HG03159 (cell line): ENCODE measurements around the gene PIWIL4.
A peak's percentile ranks its signal among the peaks of the same experiment; 100 is the strongest.

Experiments used
- ATAC-seq: cut with Tn5 transposase; IDR thresholded peaks from one replicate; pipeline ENCODE4 v1.9.1; 2021; ENCODE audit warnings: mild to moderate bottlenecking, moderate library complexity; ENCODE audit not compliant: unreplicated experiment

Gene PIWIL4

DNA sequence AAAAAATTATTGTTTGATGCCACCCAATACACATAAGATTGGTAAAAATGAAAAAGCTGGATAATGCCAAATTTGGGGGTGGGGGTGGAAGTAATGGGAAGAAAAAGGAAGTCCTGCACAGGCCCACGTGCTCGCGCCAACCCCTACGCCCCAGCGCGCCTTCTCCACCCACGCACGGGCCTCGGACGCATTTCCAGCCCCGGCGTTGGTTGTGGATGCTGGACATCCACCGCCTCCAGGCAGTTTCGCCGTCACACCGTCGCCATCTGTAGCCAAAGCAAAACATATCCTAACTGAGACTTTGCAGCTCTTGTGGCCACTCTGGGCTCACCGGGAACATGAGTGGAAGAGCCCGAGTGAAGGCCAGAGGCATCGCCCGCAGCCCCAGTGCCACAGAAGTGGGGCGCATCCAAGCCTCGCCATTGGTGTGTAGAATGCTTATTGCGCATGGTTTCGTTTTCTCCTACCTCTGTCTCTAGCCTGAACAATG, at the start of gene PIWIL4:
PIWIL4 (plus strand) TSS at position 188 of the 490 bp plus-strand sequence; CDS start at position 339, 151 bp downstream.
- ATAC-seq: no peak

DNA sequence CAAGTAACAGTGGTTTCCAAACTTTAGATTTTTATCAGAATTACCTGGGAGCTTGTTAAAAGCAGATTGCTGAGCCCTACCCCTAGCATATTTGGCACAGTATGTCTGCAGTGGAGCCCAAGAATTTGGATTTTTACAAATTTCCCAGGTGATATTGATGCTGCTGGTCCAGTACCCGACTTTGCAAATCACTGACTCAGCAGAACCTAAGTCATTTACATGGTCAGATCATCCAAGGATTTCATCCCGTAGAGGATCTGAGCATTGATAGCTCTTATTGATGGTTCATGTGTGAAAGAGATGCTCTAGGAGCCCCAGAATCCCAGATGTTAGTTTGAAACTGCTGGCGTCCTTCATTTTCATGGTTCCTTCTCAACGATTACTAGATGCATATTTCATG, 48.9 kb upstream of the PIWIL4 start:
- ATAC-seq: no peak

DNA sequence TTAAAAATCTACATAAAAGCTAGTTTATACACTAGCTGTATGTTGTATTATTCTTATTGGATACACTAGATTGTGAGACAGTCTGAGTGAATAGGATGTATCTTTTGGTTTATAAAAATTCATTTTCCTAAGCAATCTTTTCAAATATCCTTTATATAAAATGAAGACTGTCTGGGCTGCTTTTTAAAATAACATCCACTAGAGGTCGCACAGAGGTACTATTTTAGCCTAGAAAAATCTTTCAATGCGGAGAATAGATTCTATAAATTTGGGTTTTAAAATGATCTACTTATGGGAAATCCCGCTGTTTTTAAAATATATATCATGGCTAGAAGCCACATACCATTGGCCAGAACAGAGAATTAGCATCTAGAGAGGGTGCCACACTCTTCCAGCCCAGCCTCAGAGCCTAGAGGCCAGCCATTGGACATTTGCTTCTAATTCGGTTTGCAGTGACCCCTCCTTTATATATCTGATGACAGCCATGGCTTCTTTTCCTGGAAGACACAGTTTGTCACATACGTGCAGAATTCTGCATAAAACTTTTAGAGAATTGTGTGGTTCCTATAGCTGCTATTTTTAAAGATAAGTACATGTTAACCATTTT, 47.6 kb upstream of the PIWIL4 start:
- ATAC-seq: peak; percentile 49

GRCh38 chr11:94521684-94522083, 45.5 kb upstream of the PIWIL4 start:
- no peak for ATAC-seq

DNA sequence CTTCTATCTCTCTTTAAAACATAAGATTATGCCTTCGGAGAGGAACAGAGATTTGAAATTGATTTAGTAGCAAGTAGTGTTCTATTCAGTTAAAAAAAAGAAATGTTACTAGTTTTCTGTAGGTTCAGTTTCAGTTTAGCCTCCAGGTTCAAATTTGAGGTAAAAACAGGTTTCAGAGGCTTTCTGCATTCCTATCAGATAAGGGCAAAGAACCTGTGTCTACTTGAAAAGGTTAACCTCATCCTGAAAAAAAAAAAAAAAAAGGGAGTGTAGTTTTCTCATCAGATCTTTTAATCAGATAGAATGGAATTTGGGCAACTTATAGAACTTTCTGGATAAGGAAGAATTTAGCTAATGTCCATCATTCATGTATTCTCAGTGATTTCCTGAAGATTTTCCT, 42.8 kb upstream of the PIWIL4 start:
- no peak for ATAC-seq

DNA sequence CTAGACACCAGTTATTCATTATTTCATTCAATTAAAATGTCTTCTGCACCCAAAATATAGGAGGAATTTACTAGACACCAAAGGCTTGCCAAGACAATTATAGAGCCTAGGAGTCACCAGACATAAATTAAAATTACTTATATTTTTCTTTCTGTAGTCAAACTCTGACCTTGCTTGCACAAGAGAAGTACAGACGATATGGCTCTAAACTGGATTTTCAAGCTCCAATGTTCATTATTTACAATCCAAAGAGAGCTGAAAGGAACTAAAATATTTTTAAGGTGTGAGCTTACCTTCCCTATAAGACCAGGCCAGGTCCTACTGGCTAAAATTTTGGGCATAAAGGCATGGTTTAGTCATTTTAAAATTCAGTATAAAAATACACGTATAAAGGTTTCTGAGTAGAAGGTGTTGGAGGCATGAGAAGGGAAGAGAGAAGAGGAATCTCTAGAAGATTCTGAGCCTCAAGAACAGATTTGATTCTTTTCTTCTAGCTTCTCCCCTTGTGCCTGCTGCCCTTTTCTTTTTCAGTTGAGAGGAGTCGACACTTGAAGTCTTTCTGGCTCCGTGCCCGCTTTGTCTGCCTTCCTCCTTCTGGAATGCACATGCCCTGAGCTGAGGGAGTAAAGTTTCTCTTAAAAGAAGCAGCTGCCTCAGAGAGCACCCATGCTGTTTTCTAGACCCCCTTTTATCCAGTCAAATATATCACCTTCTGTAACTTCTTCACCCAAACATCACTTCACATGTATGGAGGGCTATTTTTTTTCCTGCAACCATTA, 41.4 kb upstream of the PIWIL4 start:
- no peak for ATAC-seq

GRCh38 chr11:94526645-94527438, 40.3 kb upstream of the PIWIL4 start:
- ATAC-seq: no peak

DNA sequence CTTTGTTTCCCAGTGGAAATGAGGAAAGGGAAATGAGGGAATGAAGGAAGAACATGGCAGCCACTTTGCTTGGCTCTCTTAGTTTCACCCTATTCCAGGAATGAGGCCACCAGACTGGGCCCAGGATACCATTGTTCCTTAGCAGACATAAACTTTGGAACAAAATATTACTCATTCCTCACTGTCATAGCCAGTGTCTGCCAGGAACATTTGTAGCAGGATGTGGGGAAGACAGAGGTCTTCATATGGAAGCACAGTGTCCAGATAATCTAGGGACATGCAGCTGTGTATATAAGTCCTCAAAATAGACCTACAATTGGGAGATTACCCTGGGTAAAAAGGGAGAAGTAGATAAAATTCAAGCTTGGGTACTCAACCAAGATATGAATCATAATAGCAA, 38.6 kb upstream of the PIWIL4 start:
- ATAC-seq: no peak

DNA sequence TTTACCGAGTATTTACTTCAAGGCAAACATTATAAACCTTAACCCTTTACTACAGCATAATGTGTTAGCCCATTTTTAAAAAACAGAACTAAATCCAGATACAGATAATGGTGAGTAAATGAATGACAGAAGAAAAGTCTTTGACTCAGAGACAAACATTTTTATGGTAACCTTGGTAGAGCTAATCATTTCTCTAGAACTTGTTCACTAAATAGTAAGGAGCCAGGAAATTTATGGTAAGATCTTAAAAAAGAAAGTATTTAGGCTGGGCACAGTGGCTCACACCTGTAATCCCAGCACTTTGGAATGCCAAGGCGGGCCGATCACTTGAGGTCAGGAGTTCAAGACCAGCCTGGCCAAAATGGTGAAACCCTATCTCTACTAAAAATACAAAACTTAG, 35.0 kb upstream of the PIWIL4 start:
- no peak for ATAC-seq

DNA sequence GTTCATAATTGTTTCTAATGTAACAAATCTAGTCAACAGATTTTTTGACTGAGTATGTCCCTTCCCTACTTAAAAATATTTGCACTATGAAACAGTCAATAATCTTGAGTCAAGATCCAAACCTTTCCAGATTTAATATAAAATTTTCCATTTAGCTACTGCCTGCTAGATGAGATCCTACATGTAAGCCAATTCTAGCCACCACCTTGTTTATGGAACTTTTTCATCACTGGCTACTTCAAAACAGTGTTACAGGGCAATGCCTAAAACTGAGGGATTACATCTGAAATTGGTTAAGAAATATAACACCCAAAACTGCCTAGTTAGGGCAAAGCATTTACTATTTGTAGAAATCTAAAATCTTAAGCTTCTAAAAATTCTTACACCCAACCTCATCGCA, 34.0 kb upstream of the PIWIL4 start:
- ATAC-seq: no peak

DNA sequence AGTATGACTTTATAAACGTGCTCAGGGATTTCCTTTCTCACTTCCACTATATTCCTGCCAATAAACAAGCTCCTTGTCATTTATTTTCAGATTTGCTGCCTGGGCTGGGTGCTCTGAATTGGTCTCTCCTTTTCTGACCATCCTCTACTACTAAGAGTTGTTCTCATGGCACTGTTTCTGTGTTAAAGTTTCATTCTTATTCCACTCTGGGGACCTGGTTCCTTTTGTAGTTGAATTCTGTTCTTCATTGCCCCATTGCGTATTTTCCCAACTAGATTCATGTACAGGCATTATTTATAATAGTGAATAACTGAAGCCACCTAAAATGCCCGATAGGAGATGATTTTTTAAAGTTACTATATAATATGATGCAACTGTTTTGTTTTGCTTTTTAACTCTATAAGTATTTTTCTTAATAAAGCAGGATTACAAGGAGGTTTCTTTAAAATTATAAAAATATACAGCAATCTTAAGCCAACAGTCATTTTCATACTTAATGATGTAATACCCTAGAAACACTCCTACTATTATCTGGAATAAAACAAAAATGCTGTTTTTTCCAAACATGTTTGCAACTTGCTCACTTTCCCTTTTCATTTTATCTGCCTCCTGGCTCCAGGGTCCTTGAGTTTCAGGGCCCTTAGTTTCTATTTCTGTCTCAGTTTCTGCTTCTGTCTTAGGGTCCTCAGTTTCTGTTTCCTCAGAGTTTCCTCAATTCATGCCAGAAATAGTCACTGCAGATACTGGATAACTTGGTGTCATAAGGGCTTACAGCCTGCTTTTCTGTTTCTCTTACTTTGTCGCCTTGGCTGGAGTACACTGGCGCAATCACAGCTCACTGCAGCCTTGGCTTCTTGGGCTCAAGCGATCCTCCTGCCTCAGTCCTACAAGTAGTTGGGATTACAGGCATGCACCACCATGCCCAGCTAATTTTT, 33.2 kb upstream of the PIWIL4 start:
- ATAC-seq: no peak

GRCh38 chr11:94536386-94536785, 30.8 kb upstream of the PIWIL4 start:
- ATAC-seq: no peak

DNA sequence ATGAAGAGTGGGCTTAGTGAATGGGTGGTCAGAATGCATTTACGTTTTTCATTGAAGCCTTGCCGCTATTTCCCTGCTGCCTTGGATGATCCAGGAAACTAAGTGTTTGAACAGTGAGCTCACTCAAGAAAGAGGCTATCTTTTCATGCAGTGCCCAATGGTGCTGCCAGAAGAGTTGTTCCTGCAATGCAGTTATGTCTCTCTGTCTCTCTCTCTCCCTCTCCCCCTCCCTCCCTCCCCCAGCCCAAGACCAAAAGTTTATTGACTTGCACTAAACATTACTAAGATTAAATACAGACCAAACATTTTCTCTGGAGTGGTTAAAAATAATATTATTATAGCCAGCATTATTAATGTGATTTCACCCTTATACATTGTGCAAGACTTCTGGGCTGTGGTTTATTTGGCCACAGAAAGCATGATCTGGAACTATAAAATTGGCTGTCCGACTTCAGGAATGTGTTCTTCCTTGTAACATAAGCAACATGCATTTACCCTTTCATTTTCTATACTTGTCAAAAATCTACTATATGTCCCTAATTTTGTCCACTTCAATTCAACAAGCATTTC, 30.1 kb upstream of the PIWIL4 start:
- no peak for ATAC-seq

DNA sequence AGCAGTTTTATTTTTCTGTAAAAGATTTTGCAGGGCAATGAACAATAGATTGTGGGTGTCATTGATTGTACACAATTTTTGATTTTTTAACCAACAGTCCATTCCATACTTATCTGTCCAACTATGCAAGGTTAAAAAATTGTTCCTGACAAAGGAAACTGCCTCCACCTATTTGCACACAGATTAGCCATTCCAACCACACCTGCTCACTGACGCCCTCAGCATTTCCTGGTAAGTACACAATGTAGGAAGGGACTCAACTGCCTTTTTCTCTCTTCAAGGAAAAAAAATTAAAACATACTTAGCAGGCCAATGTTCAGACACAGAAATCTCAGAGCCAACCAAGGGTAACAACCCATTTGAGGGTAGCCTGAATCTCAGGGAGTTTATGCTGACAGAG, 27.7 kb upstream of the PIWIL4 start:
- no peak for ATAC-seq

- ATAC-seq: peak; percentile 77
These were observed 23.2 kb upstream of the PIWIL4 start, which contains the start of gene FUT4 for GRCh38 chr11:94543695-94544645. TSS of gene FUT4 (plus strand) at chr11:94543921. CDS start at chr11:94544134, 213 bp downstream.

- peak; percentile 11 for ATAC-seq
These were observed 22.4 kb upstream of the PIWIL4 start for GRCh38 chr11:94544646-94545263.

GRCh38 chr11:94545264-94546161, 21.7 kb upstream of the PIWIL4 start:
- no peak for ATAC-seq

- no peak for ATAC-seq
These were observed 21.1 kb upstream of the PIWIL4 start for GRCh38 chr11:94546162-94546470.
